Activated CD4-positive, CD25-positive, alpha-beta regulatory T cell treated with anti-CD3 and anti-CD28 coated beads, Interleukin-2, amount 50 U/mL, for 16 hours (primary cell): ENCODE data around the gene KCNJ6.

Source experiments
- DNase-seq: peaks from one replicate; pipeline ENCODE4 v3.0.0-alpha.2; 2020; ENCODE audit warnings: low read depth, low spot score

KCNJ6 gene

GRCh38 chr21:37865156-37865555, 51.1 kb downstream of the KCNJ6 start:
- DNase-seq = no peak

GRCh38 chr21:37863842-37864241, 52.4 kb downstream of the KCNJ6 start:
- DNase-seq = no peak

GRCh38 chr21:37862536-37862935, 53.7 kb downstream of the KCNJ6 start:
- DNase-seq = no peak

GRCh38 chr21:37861561-37861960, 54.7 kb downstream of the KCNJ6 start:
- DNase-seq = no peak

GRCh38 chr21:37860416-37860815, 55.8 kb downstream of the KCNJ6 start:
- no peak for DNase-seq

- no peak for DNase-seq
Observed at GRCh38 chr21:37855647-37856625, 60.3 kb downstream of the KCNJ6 start.

- DNase-seq = no peak
Observed at GRCh38 chr21:37855271-37855646, 61.0 kb downstream of the KCNJ6 start.

- no peak for DNase-seq
Observed at GRCh38 chr21:37849506-37850102, 66.7 kb downstream of the KCNJ6 start.

- no peak for DNase-seq
Observed at GRCh38 chr21:37848721-37849490, 67.4 kb downstream of the KCNJ6 start.

- DNase-seq = no peak
Observed at GRCh38 chr21:37845535-37845934, 70.7 kb downstream of the KCNJ6 start.

- no peak for DNase-seq
Observed at GRCh38 chr21:37843191-37843590, 73.1 kb downstream of the KCNJ6 start.

- no peak for DNase-seq
Observed at GRCh38 chr21:37842163-37842919, 73.9 kb downstream of the KCNJ6 start.

GRCh38 chr21:37837381-37837780, 78.9 kb downstream of the KCNJ6 start:
- no peak for DNase-seq

GRCh38 chr21:37835481-37835880, 80.8 kb downstream of the KCNJ6 start:
- DNase-seq = no peak

GRCh38 chr21:37833301-37833700, 83.0 kb downstream of the KCNJ6 start:
- DNase-seq = no peak

GRCh38 chr21:37829447-37829846, 86.8 kb downstream of the KCNJ6 start:
- no peak for DNase-seq

- DNase-seq = no peak
Observed at GRCh38 chr21:37828991-37829390, 87.3 kb downstream of the KCNJ6 start.

- DNase-seq = no peak
Observed at GRCh38 chr21:37828556-37828955, 87.7 kb downstream of the KCNJ6 start.

GRCh38 chr21:37827913-37828312, 88.3 kb downstream of the KCNJ6 start:
- DNase-seq = no peak

GRCh38 chr21:37821786-37822450, 94.3 kb downstream of the KCNJ6 start:
- DNase-seq = no peak

GRCh38 chr21:37821092-37821491, 95.2 kb downstream of the KCNJ6 start:
- DNase-seq = no peak
